ENCODE results near the gene EXOG. TPM values are rescaled to one million over a fixed set of nuclear protein-coding genes. Genes with fewer than 3 reads are reported as not detected.

Gene EXOG
- total RNA-seq, 5 donors from 2014 or later (not counting 1 experiment from before 2014, with no cell fraction given), result 21.5 to 24.8 (median 22.9) TPM

DNA sequence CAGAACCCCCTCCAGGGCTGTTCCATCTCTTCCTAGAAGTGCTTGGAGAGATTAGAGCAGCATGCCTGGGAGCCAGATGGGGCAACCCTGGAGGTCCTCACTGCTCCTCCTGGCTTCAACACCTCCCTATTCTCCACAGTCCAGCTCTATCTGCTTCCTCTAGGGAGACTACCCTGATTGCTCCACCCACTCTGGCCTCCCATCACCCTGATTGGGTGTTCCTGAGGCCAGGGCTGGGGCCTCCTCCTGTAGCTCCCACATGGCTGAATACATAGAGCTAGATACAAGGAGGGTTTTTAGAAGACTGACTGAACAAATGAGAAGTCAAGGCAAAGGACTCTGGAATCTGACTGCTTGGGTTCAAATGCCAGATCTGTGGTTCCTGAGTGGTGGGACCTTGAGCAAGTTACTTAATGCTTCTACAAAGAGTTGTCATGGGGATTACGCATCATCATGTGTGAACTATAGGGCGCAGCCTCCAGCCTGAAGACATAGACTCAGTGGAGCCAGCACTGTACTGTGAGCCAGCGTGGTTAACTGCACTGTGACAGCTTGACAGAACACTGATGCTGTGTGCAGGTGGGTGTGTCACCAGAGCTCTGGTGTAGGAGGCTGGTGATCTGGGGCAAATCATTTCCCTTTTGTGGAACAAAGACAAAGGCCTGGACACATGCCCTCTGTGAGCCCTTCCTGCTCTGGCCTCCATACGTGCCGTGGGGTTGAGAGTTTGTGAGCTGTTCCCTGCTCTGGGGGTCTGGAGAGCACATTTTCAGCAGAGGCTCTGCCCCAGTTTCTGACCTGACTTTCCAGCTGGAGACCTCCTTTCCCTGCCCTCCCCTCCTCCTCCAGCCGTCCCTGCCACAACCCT is 78.5 kb downstream of the EXOG start:
- ATAC-seq (replicated peaks in 1 of 4) (no peak), DNase-seq (peak in 1 of 35 experiments; percentile 4)
- WGBS (ENCODE audit: insufficient coverage), result 79% methylated on average over 4 of the region's 6 CpGs
- H3K4me1 Mint-ChIP-seq, result no peaks in the 10 kb centered on the region
- Histone ChIP-seq H3K9me3 (no peaks in the 10 kb centered on the region), H3K36me3 (ENCODE audit: control insufficient read depth in 2 of 2, extremely low read depth in 1 of 2, insufficient read depth in 1 of 2, low read length in 1 of 2) (no peaks in the 10 kb centered on the region), H3K4me1 (ENCODE audit: control insufficient read depth in 1 of 2, extremely low read depth in 1 of 2, insufficient read depth in 2 of 2, low read length in 2 of 2) (no peaks in the 10 kb centered on the region), H3K4me3 (ENCODE audit: control insufficient read depth in 1 of 2, extremely low read depth in 1 of 2, low read length in 1 of 2) (no peak overlapping the region), H3K27me3 (replicated peaks in 1 of 2; ENCODE audit: control insufficient read depth in 2 of 2, extremely low read depth in 1 of 2, insufficient read depth in 2 of 2, low read length in 1 of 2) (peaks cover 0 to 25% of the 10 kb centered on the region in 2 experiments), H3K27ac (ENCODE audit: low read length) (no peak overlapping the region)
- peaks cover 0 to 9% (median 5%) of the 10 kb centered on the region in 3 donors for H3K9me3 Mint-ChIP-seq
- CTCF ChIA-PET, result interaction anchor here in 1 of 2 donors (0.7 kb wide), 1 partner anchor 20 kb away, joined by 6 read pairs; no protein-coding TSS in a partner anchor
- POLR2A ChIA-PET, result no interaction called here
- H3K27ac Mint-ChIP-seq, result no peak overlapping the region
- H3K27me3 Mint-ChIP-seq, result peaks cover 3% of the 10 kb centered on the region in 2 donors
- H3K36me3 Mint-ChIP-seq, result no peaks in the 10 kb centered on the region
- no peak overlapping the region for H3K4me3 Mint-ChIP-seq

GRCh38 chr3:38575279-38575843 is 79.2 kb downstream of the EXOG start:
- H3K4me1 ChIP-seq (ENCODE audit: control insufficient read depth in 1 of 2, extremely low read depth in 1 of 2, insufficient read depth in 2 of 2, low read length in 2 of 2), result no peaks in the 10 kb centered on the region
- H3K4me3 Mint-ChIP-seq, result no peak overlapping the region
- no peak overlapping the region for H3K27ac ChIP-seq (ENCODE audit: low read length)
- no peaks in the 10 kb centered on the region for H3K9me3 ChIP-seq
- no peaks in the 10 kb centered on the region for H3K4me1 Mint-ChIP-seq
- no peak overlapping the region for H3K27ac Mint-ChIP-seq
- DNase-seq (peak in 1 of 35 experiments; percentile 2), ATAC-seq (replicated peaks in 1 of 4) (no peak)
- H3K36me3 ChIP-seq (ENCODE audit: control insufficient read depth in 2 of 2, extremely low read depth in 1 of 2, insufficient read depth in 1 of 2, low read length in 1 of 2), result no peaks in the 10 kb centered on the region
- H3K9me3 Mint-ChIP-seq, result peaks cover 0 to 9% (median 5%) of the 10 kb centered on the region in 3 donors
- H3K27me3 ChIP-seq (replicated peaks in 1 of 2; ENCODE audit: control insufficient read depth in 2 of 2, extremely low read depth in 1 of 2, insufficient read depth in 2 of 2, low read length in 1 of 2), result peaks cover 0 to 28% of the 10 kb centered on the region in 2 experiments
- 88% methylated on average over 18 of the region's 18 CpGs for WGBS (ENCODE audit: insufficient coverage)
- H3K4me3 ChIP-seq (ENCODE audit: control insufficient read depth in 1 of 2, extremely low read depth in 1 of 2, low read length in 1 of 2), result no peak overlapping the region
- POLR2A ChIA-PET, result no interaction called here
- peaks cover 3% of the 10 kb centered on the region in 2 donors for H3K27me3 Mint-ChIP-seq
- CTCF ChIA-PET, result no interaction called here
- no peaks in the 10 kb centered on the region for H3K36me3 Mint-ChIP-seq

Other genes starting within 250 kb of the EXOG start
- under 1 TPM; 0.35 to 0.79 (median 0.68) TPM for gene SLC22A13, start 230.5 kb upstream of the EXOG start, total RNA-seq
- under 1 TPM in 1 of 5 donors, not detected in 4; 0.10 TPM for gene SLC22A14, start 214.0 kb upstream of the EXOG start, total RNA-seq
- 1 to 10 TPM in 3 of 5 donors, under 1 TPM in 2; 0.59 to 1.9 (median 1.0) TPM for gene XYLB, start 149.6 kb upstream of the EXOG start, total RNA-seq
- 10 to 100 TPM in 1 of 5 donors, 1 to 10 TPM in 4; 6.3 to 11.0 (median 8.1) TPM for gene ACVR2B, start 42.5 kb upstream of the EXOG start, total RNA-seq
- under 1 TPM in 3 of 5 donors, not detected in 2; 0.12 to 0.47 (median 0.23) TPM for gene SCN5A, start 153.3 kb downstream of the EXOG start, total RNA-seq